A549 (cell line): ENCODE results near the gene PML. TPM values are rescaled to one million over a fixed set of nuclear protein-coding genes. Genes with fewer than 3 reads are reported as not detected.

ENCODE experiments used
- ATAC-seq, 2 experiments: fragments of 200-7000 bp in 1 of 2; fragments of >200 bp in 1 of 2; cut with Nextera tagmentation in 1 of 2; cut with Tn5 transposase in 1 of 2; 3 replicates each; pipeline versions ENCODE4 v1.8.0 to v1.9.1; 2018 to 2020; ENCODE audit warnings: mild to moderate bottlenecking in 1 of 2, moderate library complexity in 1 of 2
- CTCF ChIA-PET: fragments of 300-600 bp; sonication (Branson Sonifier 250); formaldehyde crosslinking; extraction: SDS; loops from one replicate; lab custom pipeline; 2021; ENCODE audit warnings: antibody characterized with exemption, inconsistent platforms; lab: Yijun Ruan, JAX
- POLR2A ChIA-PET: fragments of 350-600 bp; formaldehyde crosslinking; extraction: SDS; loops from one replicate; lab custom pipeline; 2021; ENCODE audit warnings: antibody characterized with exemption, inconsistent platforms; lab: Yijun Ruan, JAX
- DNase-seq, 2 experiments: peaks; one replicate each; pipeline versions ENCODE4 v3.0.0 to v3.0.0-alpha.2; 2011 to 2016; ENCODE audit warnings: low read depth in 1 of 2, low spot score in 1 of 2
- FAIRE-seq: peaks from 2 replicates; lab custom pipeline; 2011; peaks lifted over from hg19 to GRCh38; lab: Jason Lieb, UNC
- H3K27ac ChIP-seq, 2 experiments: fragments of >200 bp; sonication (Bioruptor Twin); formaldehyde crosslinking; 3 replicates each; pipeline ENCODE4 v1.5.1; 2016 to 2017
- H3K4me1 ChIP-seq: fragments of >200 bp; sonication (Bioruptor Twin); formaldehyde crosslinking; 3 replicates; pipeline ENCODE4 v1.6.1; 2016
- H3K4me2 ChIP-seq: fragments of >200 bp; sonication (Bioruptor Twin); formaldehyde crosslinking; 3 replicates; pipeline ENCODE4 v1.6.1; 2016
- H3K4me3 ChIP-seq: fragments of >200 bp; sonication (Bioruptor Twin); formaldehyde crosslinking; 3 replicates; pipeline ENCODE4 v1.5.1; 2016
- H3K9me3 ChIP-seq: fragments of >200 bp; sonication (Bioruptor Twin); formaldehyde crosslinking; 3 replicates; pipeline ENCODE4 v1.6.1; 2016
- BHLHE40 ChIP-seq: IDR thresholded peaks from 2 replicates; pipeline ENCODE4 v1.6.1; 2012; ENCODE audit warnings: low read depth, low read length, inconsistent platforms
- CBX2 ChIP-seq: fragments of 200-600 bp; sonication (generic); IDR thresholded peaks from 2 replicates; pipeline ENCODE4 v1.6.1; 2016; ENCODE audit warnings: low read depth, mild to moderate bottlenecking, borderline replicate concordance
- CBX8 ChIP-seq: fragments of 200-600 bp; sonication (generic); IDR thresholded peaks from 2 replicates; pipeline ENCODE4 v1.6.1; 2016
- CEBPB ChIP-seq, 2 experiments: fragments of >200 bp in 1 of 2; sonication (Bioruptor Twin) in 1 of 2; formaldehyde crosslinking in 1 of 2; IDR thresholded peaks; 2 replicates each; pipeline ENCODE4 v1.6.1; 2012 to 2016
- EP300 ChIP-seq, 2 experiments: fragments of >200 bp; sonication (Bioruptor Twin); formaldehyde crosslinking; IDR thresholded peaks; 2 replicates in 1 of 2; 3 replicates in 1 of 2; pipeline ENCODE4 v1.6.1; 2016 to 2017
- ESRRA ChIP-seq: fragments of 150-350 bp; IDR thresholded peaks from 2 replicates; pipeline ENCODE4 v1.6.1; 2014; ENCODE audit warnings: mild to moderate bottlenecking, low read length, borderline replicate concordance
- FOXS1 ChIP-seq: fragments of 250-450 bp; sonication (Bioruptor Pico); IDR thresholded peaks from 2 replicates; pipeline ENCODE4 v1.5.0; 2020; ENCODE audit warnings: mild to moderate bottlenecking, moderate library complexity
- HDAC2 ChIP-seq: fragments of 200-600 bp; sonication (generic); IDR thresholded peaks from 2 replicates; pipeline ENCODE4 v1.6.1; 2016
- HOXA7 ChIP-seq: fragments of 250-450 bp; sonication (Bioruptor Pico); IDR thresholded peaks from 2 replicates; pipeline ENCODE4 v1.5.0; 2020; ENCODE audit warnings: mild to moderate bottlenecking, moderate library complexity
- JUNB ChIP-seq: fragments of >200 bp; sonication (Bioruptor Twin); formaldehyde crosslinking; IDR thresholded peaks from 2 replicates; pipeline ENCODE4 v1.6.1; 2016
- KDM1A ChIP-seq: fragments of 200-600 bp; sonication (generic); IDR thresholded peaks from 2 replicates; pipeline ENCODE4 v1.6.1; 2016; ENCODE audit warnings: low read depth, mild to moderate bottlenecking
- NPAS2 ChIP-seq: fragments of 250-450 bp; sonication (Bioruptor Pico); IDR thresholded peaks from 2 replicates; pipeline ENCODE4 v1.8.0; 2022; ENCODE audit warnings: mild to moderate bottlenecking, moderate library complexity, borderline replicate concordance
- PHF8 ChIP-seq: fragments of 200-600 bp; sonication (generic); IDR thresholded peaks from 2 replicates; pipeline ENCODE4 v1.6.1; 2016; ENCODE audit warnings: low read depth, mild to moderate bottlenecking, antibody characterized with exemption, moderate library complexity, borderline replicate concordance
- POLR2AphosphoS2 ChIP-seq: conservative IDR thresholded peaks from 2 replicates; pipeline ENCODE4 v1.6.1; 2012; ENCODE audit warnings: low read length, improper control_type of control experiment, inconsistent platforms
- RAD21 ChIP-seq, 2 experiments: fragments of >200 bp in 1 of 2; sonication (Bioruptor Twin) in 1 of 2; formaldehyde crosslinking in 1 of 2; IDR thresholded peaks in 1 of 2; conservative IDR thresholded peaks in 1 of 2; 2 replicates in 1 of 2; 3 replicates in 1 of 2; pipeline ENCODE4 v1.6.1; 2012 to 2018; ENCODE audit warnings: inconsistent platforms in 1 of 2
- RARB ChIP-seq: fragments of 250-450 bp; sonication (Bioruptor Pico); IDR thresholded peaks from 2 replicates; pipeline ENCODE4 v1.8.0; 2021; ENCODE audit warnings: mild to moderate bottlenecking, moderate library complexity
- RFX5 ChIP-seq: fragments of 450-650 bp; IDR thresholded peaks from 2 replicates; pipeline ENCODE4 v1.7.1; 2014; ENCODE audit warnings: antibody characterized with exemption, mild to moderate bottlenecking, moderate library complexity
- RNF2 ChIP-seq: fragments of 200-600 bp; sonication (generic); IDR thresholded peaks from 2 replicates; pipeline ENCODE4 v1.6.1; 2016; ENCODE audit warnings: low read depth, mild to moderate bottlenecking, antibody characterized with exemption, moderate library complexity, borderline replicate concordance
- SMC3 ChIP-seq: fragments of >200 bp; sonication (Bioruptor Twin); formaldehyde crosslinking; IDR thresholded peaks from 3 replicates; pipeline ENCODE4 v1.6.1; 2018; ENCODE audit warnings: inconsistent platforms
- TP53 ChIP-seq: fragments of 250-450 bp; sonication (Bioruptor Pico); IDR thresholded peaks from 2 replicates; pipeline ENCODE4 v1.5.0; 2021; ENCODE audit warnings: mild to moderate bottlenecking, moderate library complexity
- ZNF302 ChIP-seq: fragments of 250-450 bp; sonication (Bioruptor Pico); IDR thresholded peaks from 2 replicates; pipeline ENCODE4 v1.9.0; 2021; ENCODE audit warnings: inconsistent platforms, mild to moderate bottlenecking, moderate library complexity
- ZSCAN20 ChIP-seq: fragments of 250-450 bp; sonication (Bioruptor Pico); IDR thresholded peaks from 2 replicates; pipeline ENCODE4 v1.8.0; 2022; ENCODE audit warnings: mild to moderate bottlenecking, moderate library complexity
- WGBS: methylation state at CpG from one replicate; pipeline ENCODE4 v1.1.6; 2017; ENCODE audit errors: missing lambda C conversion rate; 5-methylcytosine and 5-hydroxymethylcytosine counted together
- polyA plus RNA-seq, 4 experiments: library from polyadenylated mRNA; depleted of rRNA in 3 of 4; stranded (reverse); fragments of >200 nt; fragmentation: RNase III in 1 of 4; extraction: RNeasy Plus Mini Kit Qiagen cat#74134 plus additional on column Dnase treatment in 1 of 4; gene quantifications; 2 replicates in 3 of 4; 3 replicates in 1 of 4; pipeline ENCODE4 v1.2.3, GENCODE V29; 2011 to 2017
- TF ChIP-seq, protein P1 (sequence below): fragments of 150-350 bp; IDR thresholded peaks from 2 replicates; pipeline ENCODE4 v1.6.1; 2014; ENCODE audit warnings: low read depth, mild to moderate bottlenecking, low read length
- TF ChIP-seq, protein P2 (sequence below): fragments of >200 bp; sonication (Bioruptor Twin); formaldehyde crosslinking; IDR thresholded peaks from 3 replicates; pipeline ENCODE4 v1.5.1; 2016
- TF ChIP-seq, protein P3 (sequence below): IDR thresholded peaks from 2 replicates; pipeline ENCODE4 v1.6.1; 2012
- TF ChIP-seq, protein P4 (sequence below): IDR thresholded peaks from 2 replicates; pipeline ENCODE4 v1.6.1; 2012; ENCODE audit warnings: low read depth, borderline replicate concordance

The PML gene
- polyA plus RNA-seq, 2 of the 4 experiments (the other 2 are of a cell fraction): 2.1 to 8.5 TPM

DNA sequence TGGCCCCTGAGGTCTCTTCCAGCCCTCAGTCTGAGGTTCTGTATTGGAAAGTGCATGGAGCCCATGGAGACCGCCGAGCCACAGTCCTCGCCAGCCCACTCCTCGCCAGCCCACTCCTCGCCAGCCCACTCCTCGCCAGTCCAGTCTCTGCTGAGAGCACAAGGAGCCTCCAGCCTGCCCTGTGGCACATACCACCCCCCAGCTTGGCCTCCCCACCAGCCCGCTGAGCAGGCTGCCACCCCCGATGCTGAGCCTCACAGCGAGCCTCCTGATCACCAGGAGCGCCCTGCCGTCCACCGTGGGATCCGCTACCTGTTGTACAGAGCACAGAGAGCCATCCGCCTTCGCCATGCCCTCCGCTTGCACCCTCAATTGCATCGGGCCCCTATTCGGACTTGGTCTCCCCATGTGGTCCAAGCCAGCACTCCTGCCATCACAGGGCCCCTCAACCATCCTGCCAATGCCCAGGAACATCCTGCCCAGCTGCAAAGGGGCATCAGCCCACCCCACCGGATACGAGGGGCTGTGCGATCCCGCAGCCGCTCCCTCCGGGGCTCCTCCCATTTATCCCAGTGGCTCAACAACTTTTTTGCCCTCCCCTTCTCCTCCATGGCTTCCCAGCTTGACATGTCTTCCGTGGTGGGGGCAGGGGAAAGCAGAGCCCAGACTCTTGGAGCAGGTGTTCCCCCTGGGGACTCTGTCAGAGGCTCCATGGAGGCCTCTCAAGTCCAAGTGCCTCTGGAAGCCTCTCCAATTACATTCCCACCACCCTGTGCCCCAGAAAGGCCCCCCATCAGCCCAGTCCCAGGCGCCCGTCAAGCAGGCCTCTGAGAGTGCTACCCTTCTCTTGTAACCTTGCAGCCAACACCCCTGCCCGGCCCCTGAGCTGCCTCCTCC is 40.9 kb downstream of the PML start:
- ChIA-PET CTCF (interaction anchor here (0.8 to 11.4 kb wide), 10 partner anchors 7 to 287 kb away, joined by 3 to 237 read pairs (median 8); no protein-coding TSS in a partner anchor), POLR2A (no interaction called here)
- no peak for ATAC-seq
- Histone ChIP-seq H3K4me3 (no peak overlapping the region), H3K27ac (no peak overlapping the region), H3K4me2 (no peak overlapping the region), H3K9me3 (no peaks in the 10 kb centered on the region), H3K4me1 (peaks cover 7% of the 10 kb centered on the region; the same call in 1 of the 3 replicates)
- 95% methylated on average over 26 of the region's 28 CpGs for WGBS
- TF ChIP-seq ESRRA (no peak), RNF2 (no peak), KDM1A (no peak), JUNB (no peak), RFX5 (no peak), CBX2 (no peak), ZSCAN20 (CRISPR knock-in tag) (no peak), RAD21 (conservative IDR thresholded peaks at IDR 0.05 in 1 of 2, IDR thresholded peaks at IDR 0.05 in 1 of 2) (no peak), ZNF302 (CRISPR knock-in tag) (no peak), PHF8 (no peak), NPAS2 (CRISPR knock-in tag) (no peak), SMC3 (no peak), EP300 (IDR thresholded peaks at IDR 0.05) (no peak)
- TF ChIP-seq, protein P1, sequence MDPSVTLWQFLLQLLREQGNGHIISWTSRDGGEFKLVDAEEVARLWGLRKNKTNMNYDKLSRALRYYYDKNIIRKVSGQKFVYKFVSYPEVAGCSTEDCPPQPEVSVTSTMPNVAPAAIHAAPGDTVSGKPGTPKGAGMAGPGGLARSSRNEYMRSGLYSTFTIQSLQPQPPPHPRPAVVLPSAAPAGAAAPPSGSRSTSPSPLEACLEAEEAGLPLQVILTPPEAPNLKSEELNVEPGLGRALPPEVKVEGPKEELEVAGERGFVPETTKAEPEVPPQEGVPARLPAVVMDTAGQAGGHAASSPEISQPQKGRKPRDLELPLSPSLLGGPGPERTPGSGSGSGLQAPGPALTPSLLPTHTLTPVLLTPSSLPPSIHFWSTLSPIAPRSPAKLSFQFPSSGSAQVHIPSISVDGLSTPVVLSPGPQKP: no peak
- TF ChIP-seq, protein P2, sequence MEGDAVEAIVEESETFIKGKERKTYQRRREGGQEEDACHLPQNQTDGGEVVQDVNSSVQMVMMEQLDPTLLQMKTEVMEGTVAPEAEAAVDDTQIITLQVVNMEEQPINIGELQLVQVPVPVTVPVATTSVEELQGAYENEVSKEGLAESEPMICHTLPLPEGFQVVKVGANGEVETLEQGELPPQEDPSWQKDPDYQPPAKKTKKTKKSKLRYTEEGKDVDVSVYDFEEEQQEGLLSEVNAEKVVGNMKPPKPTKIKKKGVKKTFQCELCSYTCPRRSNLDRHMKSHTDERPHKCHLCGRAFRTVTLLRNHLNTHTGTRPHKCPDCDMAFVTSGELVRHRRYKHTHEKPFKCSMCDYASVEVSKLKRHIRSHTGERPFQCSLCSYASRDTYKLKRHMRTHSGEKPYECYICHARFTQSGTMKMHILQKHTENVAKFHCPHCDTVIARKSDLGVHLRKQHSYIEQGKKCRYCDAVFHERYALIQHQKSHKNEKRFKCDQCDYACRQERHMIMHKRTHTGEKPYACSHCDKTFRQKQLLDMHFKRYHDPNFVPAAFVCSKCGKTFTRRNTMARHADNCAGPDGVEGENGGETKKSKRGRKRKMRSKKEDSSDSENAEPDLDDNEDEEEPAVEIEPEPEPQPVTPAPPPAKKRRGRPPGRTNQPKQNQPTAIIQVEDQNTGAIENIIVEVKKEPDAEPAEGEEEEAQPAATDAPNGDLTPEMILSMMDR: no peak
- no peak for FAIRE-seq
- no peak for DNase-seq

DNA sequence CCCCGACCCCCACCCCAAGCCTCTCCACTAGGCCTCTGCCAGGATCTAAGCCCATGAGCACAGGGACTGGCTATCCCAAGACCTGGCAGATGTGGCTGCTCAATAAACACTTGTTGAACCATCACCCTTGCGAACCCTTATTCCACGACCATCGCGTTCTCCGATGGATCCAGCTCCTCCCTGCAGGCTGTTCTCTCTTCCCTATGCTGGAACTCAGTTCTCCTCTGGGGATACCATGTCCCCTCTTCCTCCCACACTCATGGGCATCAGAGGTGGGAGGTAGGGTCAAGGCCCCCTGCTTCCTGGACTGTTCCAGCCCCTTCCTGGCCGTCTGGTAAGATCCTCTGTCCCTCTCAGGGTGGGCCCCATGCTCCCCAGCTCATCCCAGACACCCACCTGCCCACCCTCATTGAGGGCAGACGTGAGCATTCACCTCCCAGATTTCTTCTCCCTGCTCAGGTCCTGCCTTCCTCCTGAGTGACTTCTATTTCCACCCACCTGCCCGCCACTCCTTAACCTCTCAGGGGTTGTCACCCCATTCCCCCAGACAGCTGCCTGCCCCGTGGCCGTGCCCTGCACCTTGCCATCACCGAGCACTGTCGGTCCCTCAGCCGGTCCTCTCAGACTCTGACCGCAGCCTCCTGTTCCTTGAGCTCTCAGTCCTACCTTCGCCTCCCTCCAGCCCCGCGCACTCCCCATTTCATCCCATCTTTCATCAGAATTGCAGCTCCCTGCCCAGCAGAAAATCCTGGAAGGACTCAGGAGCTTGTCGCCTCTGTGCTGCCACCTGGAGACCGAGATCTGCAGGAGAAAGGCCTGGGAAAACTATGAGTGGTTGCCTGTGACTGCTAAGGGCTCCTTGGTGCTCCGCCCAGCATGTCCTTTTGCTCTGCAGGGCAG is 42.0 kb downstream of the PML start:
- 70% methylated on average over 17 of the region's 21 CpGs for WGBS
- ATAC-seq (peak; percentile 75 to 88; a peak in 5 of 6 replicates), DNase-seq (peak; percentile 57 to 60), FAIRE-seq (no peak)
- Histone ChIP-seq H3K4me1 (peaks cover 7% of the 10 kb centered on the region; the same call in 1 of the 3 replicates), H3K9me3 (no peaks in the 10 kb centered on the region), H3K4me3 (no peak overlapping the region), H3K4me2 (no peak overlapping the region), H3K27ac (no peak overlapping the region)
- CTCF ChIA-PET: interaction anchor here (0.6 to 11.4 kb wide), 25 partner anchors 9 to 286 kb away, joined by 3 to 237 read pairs (median 5); partner anchors contain the start of gene PML
- POLR2A ChIA-PET: interaction anchor here (1.2 kb wide), 1 partner anchor 64 kb away, joined by 5 read pairs; no protein-coding TSS in a partner anchor
- TF ChIP-seq CBX8: no peak
- TF ChIP-seq, protein P2: peak; percentile 46
- no peak for TF ChIP-seq TP53 (CRISPR knock-in tag)
- no peak for TF ChIP-seq RARB
- TF ChIP-seq, protein P3, sequence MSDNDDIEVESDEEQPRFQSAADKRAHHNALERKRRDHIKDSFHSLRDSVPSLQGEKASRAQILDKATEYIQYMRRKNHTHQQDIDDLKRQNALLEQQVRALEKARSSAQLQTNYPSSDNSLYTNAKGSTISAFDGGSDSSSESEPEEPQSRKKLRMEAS: no peak
- peak; percentile 59 for TF ChIP-seq SMC3
- TF ChIP-seq, protein P1: no peak
- no peak for TF ChIP-seq KDM1A
- TF ChIP-seq RAD21 (conservative IDR thresholded peaks at IDR 0.05 in 1 of 2, IDR thresholded peaks at IDR 0.05 in 1 of 2): peak; percentile 42 to 46; a peak in 3 of 5 replicates
- no peak for TF ChIP-seq HOXA7 (CRISPR knock-in tag)
- TF ChIP-seq FOXS1 (CRISPR knock-in tag): no peak
- no peak for TF ChIP-seq POLR2AphosphoS2
- TF ChIP-seq, protein P4, sequence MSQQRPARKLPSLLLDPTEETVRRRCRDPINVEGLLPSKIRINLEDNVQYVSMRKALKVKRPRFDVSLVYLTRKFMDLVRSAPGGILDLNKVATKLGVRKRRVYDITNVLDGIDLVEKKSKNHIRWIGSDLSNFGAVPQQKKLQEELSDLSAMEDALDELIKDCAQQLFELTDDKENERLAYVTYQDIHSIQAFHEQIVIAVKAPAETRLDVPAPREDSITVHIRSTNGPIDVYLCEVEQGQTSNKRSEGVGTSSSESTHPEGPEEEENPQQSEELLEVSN: no peak
- no peak for TF ChIP-seq CEBPB (IDR thresholded peaks at IDR 0.05)
- TF ChIP-seq HDAC2: no peak
- TF ChIP-seq BHLHE40: no peak
